LHCN-M2 (cell line): Measurements from ENCODE around the gene TFIP11. TPM values are rescaled to one million over a fixed set of nuclear protein-coding genes. Genes with fewer than 3 reads are reported as not detected.

Experiments
- DNase-seq: peaks from one replicate; pipeline ENCODE4 v3.0.0-alpha.2; 2012; ENCODE audit warnings: low read depth
- total RNA-seq: library from RNA; depleted of rRNA; stranded (reverse); fragments of >200 nt; gene quantifications from 2 replicates; pipeline ENCODE4 v1.2.3, GENCODE V29; 2014

The TFIP11 gene
- total RNA-seq, 1 experiment from 2014 or later: 28.5 TPM

- DNase-seq: no peak
Observed at GRCh38 chr22:26508148-26508547, 4.1 kb downstream of the TFIP11 start.

DNA sequence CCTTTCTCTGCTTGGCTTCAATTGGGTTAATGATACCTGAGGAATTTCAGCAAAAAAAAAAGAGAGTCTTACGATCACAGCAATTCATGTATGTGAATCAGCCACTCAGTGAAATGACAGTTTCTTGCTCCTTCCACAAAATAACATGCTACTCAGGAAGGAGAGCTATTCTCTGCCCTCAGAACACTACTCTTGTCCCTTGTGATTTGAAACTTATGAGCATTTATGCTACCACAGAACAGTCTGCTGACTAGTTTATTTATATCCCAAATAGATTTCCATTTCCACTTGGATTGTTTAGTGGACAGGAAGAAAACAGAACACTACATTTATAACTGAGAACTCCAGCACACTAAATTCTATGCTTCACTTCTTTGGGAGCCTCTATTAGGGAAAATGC lies 8.5 kb downstream of the TFIP11 start:
- DNase-seq: no peak

DNA sequence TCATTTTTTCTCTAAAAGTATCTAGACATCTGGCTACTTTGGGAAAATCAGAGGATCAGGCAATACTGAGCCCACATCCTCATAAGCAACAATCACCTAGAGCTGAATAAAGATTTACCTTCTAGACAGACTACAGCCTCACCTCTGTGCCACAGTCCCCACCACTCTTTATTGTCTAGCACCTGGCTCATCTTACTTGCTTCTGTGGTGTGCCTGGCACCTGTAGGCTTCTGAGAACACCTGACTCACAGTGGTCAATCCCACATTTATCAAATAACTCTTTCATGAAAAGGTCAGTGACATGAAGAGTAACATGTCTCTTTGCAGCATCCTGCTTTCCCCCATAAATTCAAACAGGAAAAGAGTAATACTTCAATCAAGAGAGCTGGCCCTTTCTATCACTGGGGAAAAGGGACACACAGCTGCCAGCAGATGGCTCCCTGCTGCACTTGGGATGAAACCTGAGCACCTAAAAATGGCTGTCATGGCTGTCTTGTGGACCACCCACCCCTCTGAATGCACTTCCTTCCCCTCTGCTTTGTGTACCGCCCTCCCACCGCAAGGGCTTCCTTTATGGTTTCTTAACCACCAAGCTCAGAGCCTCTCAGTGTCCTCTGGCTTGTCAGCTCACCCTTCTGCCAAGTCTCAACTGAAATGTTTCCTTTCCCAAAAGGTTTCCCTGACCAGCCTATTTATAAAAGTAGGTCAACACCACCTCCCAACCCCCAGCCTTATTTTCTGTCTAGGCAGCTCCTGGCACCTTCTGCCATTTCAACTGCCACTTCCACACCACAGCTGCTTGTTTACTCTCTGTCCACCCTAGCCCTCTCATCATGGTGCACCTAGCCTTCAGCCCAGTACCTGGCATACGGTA lies 9.3 kb downstream of the TFIP11 start:
- DNase-seq: peak; percentile 31

- DNase-seq: no peak
Observed at GRCh38 chr22:26501996-26502395, 10.3 kb downstream of the TFIP11 start.

GRCh38 chr22:26499188-26499703 lies 13.0 kb downstream of the TFIP11 start:
- no peak for DNase-seq

DNA sequence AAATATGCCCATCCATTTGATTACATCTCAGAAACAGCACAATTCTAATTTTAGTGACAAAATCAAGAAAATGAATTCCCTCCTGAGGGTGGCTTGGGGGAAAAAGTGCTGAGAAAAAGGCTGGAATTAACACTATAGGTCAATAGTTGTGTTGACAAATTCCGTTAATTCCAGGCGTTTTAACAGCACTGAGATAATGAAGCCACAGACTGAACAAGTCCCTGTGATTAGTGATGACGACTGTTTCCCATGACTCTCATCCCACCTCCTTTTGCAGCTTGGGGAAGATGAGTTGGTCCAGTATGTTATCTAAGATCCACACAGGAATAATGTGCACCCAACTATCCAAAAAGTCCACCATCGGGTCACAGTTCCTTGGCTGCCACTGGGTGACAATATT lies 15.8 kb downstream of the TFIP11 start:
- DNase-seq: no peak

DNA sequence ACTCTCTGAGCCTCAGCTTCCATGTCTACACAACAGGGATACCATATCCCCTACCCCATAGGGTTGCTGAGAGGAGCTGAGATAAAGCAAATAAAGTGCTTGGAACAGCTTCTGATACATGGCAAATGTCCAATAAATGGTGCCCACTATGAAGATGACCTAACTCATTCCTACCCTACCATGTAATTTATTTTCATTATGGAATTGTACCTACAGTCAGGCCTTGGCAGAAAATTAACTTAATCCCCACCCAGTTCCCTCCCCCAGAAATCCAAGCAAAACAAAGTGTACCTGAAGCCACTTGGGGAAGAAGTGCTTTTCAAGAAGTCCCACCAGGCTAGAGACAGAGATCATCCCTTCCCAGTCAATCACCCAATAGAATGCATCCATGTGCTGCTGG lies 17.8 kb downstream of the TFIP11 start:
- no peak for DNase-seq

DNA sequence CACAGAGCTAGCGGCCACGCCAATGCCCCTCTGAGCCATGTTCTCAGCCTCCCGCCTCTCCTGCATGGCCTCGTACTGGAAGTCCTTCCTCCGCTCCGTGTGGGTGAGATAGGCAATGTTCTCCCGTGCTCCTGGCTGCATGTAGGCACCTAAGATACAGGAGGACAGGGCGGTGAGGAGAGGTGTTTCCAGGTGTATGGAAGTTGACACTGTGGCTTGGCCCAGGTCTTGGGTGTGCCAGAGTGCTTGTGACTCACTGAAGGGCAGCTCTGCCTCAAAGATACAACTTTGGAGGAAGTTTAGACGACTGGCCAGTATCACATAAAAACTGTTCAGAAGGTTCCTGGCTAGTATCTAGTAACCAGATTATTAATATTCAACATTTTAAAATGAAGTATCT lies 20.1 kb downstream of the TFIP11 start:
- DNase-seq: no peak

DNA sequence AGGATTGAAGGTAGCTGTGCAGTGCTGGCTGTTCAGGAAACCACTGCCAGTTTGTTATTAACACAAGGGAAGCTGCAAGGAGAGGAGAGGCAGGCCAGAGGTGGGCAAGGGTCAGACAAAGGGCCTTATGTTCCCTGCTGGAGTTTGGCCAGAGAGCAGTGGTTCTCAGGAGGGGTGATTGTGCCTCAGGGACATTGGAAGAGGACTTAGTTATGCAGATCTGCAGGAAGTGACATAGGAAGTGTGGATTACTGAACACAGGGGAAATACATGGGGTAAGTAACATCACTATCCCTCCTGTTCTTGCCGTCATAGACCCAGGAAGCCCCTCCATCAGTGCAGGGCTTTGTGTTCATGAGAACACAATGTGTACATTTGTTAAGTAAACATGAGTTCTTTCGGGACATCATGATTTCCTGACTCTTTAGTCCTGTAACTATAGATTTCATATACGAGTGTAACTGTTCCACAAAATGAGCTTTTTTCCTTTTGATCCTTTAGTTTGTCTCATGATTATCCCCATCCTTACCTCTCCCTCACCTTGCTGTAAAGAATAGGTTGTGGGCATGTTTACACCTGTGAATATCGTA lies 22.7 kb downstream of the TFIP11 start:
- no peak for DNase-seq

DNA sequence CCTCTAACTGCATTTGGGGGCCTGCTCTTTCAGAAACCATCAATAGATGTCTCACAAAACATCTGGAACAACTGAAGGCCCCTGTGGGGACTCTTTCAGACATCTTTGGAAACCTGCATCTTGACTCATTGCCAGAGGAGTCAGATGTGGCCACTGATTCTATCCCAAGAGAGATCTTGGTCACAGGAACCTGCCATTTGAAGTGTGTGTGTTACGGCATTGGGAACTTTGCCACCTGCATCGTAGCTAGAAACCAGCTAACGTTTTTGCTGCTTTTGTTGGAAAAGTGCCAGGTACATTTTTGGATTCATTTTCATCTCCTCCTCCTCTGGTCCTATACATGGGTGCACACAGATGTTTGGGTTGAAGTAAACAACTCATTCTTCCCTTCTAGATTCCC lies 24.3 kb downstream of the TFIP11 start:
- DNase-seq: no peak

GRCh38 chr22:26486394-26486793 lies 25.9 kb downstream of the TFIP11 start:
- no peak for DNase-seq

GRCh38 chr22:26485806-26486390 lies 26.4 kb downstream of the TFIP11 start:
- no peak for DNase-seq

GRCh38 chr22:26485013-26485412 lies 27.3 kb downstream of the TFIP11 start:
- DNase-seq: no peak

DNA sequence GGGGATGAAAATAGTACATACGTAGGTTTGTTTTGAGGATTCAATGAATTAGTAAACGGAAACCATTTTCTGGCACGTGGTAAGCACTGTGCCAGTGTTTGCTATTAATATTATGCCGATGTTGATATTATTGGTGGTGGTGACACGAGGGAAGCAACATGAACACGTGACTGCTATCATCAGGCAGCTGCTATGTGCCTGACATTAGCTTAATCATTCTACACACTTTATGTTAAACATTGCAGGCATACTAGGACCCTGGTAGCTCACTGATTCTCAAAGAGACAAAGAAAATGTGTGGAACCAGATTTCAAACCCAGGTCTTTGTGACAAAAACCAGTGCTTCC lies 27.9 kb downstream of the TFIP11 start:
- DNase-seq: peak; percentile 31

DNA sequence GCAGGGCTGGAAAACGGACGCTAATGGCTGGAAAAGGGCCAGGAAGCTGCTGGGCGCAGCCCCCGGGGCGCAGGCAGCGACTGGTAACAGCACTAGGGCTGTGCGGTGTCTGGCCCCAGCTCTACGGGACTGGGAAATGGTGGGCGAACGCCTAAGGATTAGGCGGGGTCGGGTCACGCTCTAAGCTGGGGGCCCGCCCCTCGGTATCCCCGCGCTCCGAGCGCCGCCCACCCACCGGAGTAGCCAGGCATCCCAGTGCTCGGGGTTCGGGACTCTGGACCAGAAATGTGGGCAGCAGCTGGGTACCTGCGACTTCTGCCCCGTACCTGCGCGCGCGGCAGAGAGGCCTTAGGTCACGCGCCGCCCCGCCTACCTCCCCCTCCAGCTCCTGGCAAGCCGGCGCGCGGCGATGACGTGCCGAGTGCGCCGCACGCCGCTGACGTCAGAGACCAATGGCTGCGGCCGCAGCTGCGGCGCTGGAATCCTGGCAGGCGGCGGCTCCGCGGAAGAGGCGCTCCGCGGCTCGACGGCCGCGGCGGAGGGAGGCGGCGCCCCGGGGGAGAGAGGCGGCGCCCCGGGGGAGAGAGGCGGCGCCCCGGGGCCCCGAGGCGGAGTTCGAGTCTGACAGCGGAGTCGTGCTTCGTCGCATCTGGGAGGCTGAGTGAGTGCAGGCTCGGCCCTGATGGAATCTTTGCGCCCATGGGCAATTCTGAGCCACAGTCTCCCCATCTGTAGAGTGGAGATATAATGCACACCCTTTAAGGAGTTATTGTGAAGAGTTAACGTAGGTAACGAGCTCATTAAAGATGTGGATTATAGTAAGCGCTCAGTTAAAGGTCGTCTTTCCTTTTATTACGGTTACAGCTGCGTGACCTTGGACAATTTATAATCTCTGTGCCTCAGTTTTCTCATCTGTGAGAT lies 28.6 kb downstream of the TFIP11 start, which contains the start of the genes HPS4 and SRRD:
TSS of gene HPS4 (minus strand) at position 345 of the 921 bp plus-strand sequence. CDS start 2,021 bp downstream, outside the sequence.
TSS of gene SRRD (plus strand) at position 439 of the 921 bp plus-strand sequence. CDS start at position 453, 14 bp downstream.
- DNase-seq: peak; percentile 84

- DNase-seq: no peak
Observed at GRCh38 chr22:26483043-26483438, 29.2 kb downstream of the TFIP11 start.

GRCh38 chr22:26482161-26482560 lies 30.1 kb downstream of the TFIP11 start:
- DNase-seq: no peak

DNA sequence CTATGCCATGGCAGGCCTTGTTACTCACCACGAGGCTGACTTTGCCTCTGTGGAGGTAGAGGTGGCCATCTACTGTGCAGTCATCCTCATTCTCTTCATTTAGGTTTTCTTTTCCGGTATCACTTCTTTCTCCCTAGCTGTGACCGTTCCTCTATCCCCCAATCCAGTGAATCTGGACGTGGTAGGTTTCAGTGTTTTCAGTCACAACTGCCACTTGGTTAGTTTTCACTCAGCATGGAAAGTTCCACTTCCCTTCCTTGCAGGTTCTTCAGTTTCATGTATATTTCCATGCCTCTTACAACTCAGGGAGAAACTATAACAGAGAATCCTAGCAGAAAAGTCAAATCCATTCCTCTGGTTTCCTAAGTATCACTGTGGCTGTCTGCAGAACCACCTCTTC lies 30.6 kb downstream of the TFIP11 start:
- DNase-seq: no peak

GRCh38 chr22:26481112-26481693 lies 31.1 kb downstream of the TFIP11 start:
- no peak for DNase-seq

DNA sequence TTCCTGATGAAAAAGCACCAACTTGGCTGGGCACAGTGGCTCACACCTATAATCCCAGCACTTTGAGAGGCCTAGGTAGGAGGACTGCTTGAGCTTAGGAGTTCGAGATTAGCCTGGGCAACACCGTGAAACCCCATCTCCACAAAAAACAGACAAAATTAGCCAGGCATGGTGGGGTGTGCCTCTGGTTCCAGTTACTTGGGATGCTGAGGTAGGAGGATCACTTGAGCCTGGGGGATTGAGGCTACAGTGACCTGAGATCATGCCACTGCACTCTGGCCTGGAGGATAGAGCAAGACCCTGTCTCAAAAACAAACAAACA lies 31.7 kb downstream of the TFIP11 start:
- DNase-seq: no peak
